HepG2 (cell line): ENCODE data around the gene EPO. TPM values are rescaled to one million over a fixed set of nuclear protein-coding genes. Genes with fewer than 3 reads are reported as not detected.

Experiments
- CHD4 ChIP-seq: fragments of 200-600 bp; sonication (generic); IDR thresholded peaks from 2 replicates; pipeline ENCODE4 v1.7.0; 2017; ENCODE audit warnings: mild to moderate bottlenecking, low read length, borderline replicate concordance
- CREM ChIP-seq, 2 experiments: sonication (generic) in 1 of 2; formaldehyde crosslinking in 1 of 2; IDR thresholded peaks; 2 replicates each; pipeline versions ENCODE4 v1.4.0 to v1.6.1; 2016 to 2020; ENCODE audit warnings: antibody characterized with exemption in 1 of 2, mild to moderate bottlenecking in 1 of 2, missing genetic modification reagents in 1 of 2
- JARID2 ChIP-seq: sonication (generic); formaldehyde crosslinking; IDR thresholded peaks from 2 replicates; pipeline ENCODE4 v1.8.1; 2023; ENCODE audit warnings: missing genetic modification reagents, inconsistent platforms; ENCODE audit not compliant: insufficient replicate concordance
- KLF15 ChIP-seq: sonication (generic); formaldehyde crosslinking; IDR thresholded peaks from 2 replicates; pipeline ENCODE4 v1.8.1; 2023; ENCODE audit warnings: borderline replicate concordance, mild to moderate bottlenecking, inconsistent platforms, missing genetic modification reagents, mixed read lengths
- RAD21 ChIP-seq: fragments of 450-650 bp; formaldehyde crosslinking; IDR thresholded peaks from 2 replicates; pipeline ENCODE4 v1.5.0; 2020; ENCODE audit warnings: mild to moderate bottlenecking
- RNF219 ChIP-seq: sonication (generic); formaldehyde crosslinking; IDR thresholded peaks from 2 replicates; pipeline ENCODE4 v1.5.0; 2020; ENCODE audit warnings: mild to moderate bottlenecking, missing genetic modification reagents
- XBP1 ChIP-seq: sonication (generic); formaldehyde crosslinking; IDR thresholded peaks from 2 replicates; pipeline ENCODE4 v1.5.0; 2020; ENCODE audit warnings: missing genetic modification reagents
- ZFX ChIP-seq: sonication (generic); formaldehyde crosslinking; IDR thresholded peaks from 2 replicates; pipeline ENCODE4 v1.4.0; 2020; ENCODE audit warnings: mild to moderate bottlenecking, low read depth, missing genetic modification reagents, moderate library complexity
- ZNF24 ChIP-seq: fragments of 450-650 bp; IDR thresholded peaks from 2 replicates; pipeline ENCODE4 v1.6.1; 2017; ENCODE audit warnings: antibody characterized with exemption, mild to moderate bottlenecking
- ZNF563 ChIP-seq: sonication (generic); formaldehyde crosslinking; IDR thresholded peaks from 2 replicates; pipeline ENCODE4 v1.8.0; 2022; ENCODE audit warnings: mild to moderate bottlenecking, moderate library complexity, missing genetic modification reagents
- polyA plus RNA-seq, 8 experiments: library from polyadenylated mRNA; depleted of rRNA in 3 of 8; stranded (reverse) in 7 of 8; unstranded in 1 of 8; fragments of >200 nt; fragmentation: Illumina TruSeq in 4 of 8; extraction: Trizol in 4 of 8; gene quantifications; 2 replicates each; pipeline versions ENCODE4 v1.2.1 to v1.2.3, GENCODE V29; 2011 to 2016; ENCODE audit warnings: low read depth in 4 of 8, missing spikeins in 1 of 8, mixed read lengths in 1 of 8; ENCODE audit not compliant: insufficient read depth in 1 of 8
- total RNA-seq, 5 experiments: library from RNA; depleted of rRNA; stranded (reverse); fragments of >200 nt; fragmentation: Illumina TruSeq; extraction: Trizol; gene quantifications; 2 replicates each; pipeline ENCODE4 v1.2.3, GENCODE V29; 2016; ENCODE audit warnings: low read depth in 1 of 5
- TF ChIP-seq, protein P1 (sequence below): sonication (generic); formaldehyde crosslinking; IDR thresholded peaks from 2 replicates; pipeline ENCODE4 v1.5.0; 2020; ENCODE audit warnings: mild to moderate bottlenecking, missing genetic modification reagents
- TF ChIP-seq, protein P2 (sequence below): IDR thresholded peaks from 2 replicates; pipeline ENCODE4 v1.6.1; 2016
- TF ChIP-seq, protein P3 (sequence below): sonication (generic); formaldehyde crosslinking; IDR thresholded peaks from 2 replicates; pipeline ENCODE4 v1.4.0; 2020; ENCODE audit warnings: missing genetic modification reagents, borderline replicate concordance

Gene EPO
- total and polyA plus RNA-seq, 2 of the 13 experiments (the other 11 are each of a cell fraction or from before 2014, with no cell fraction given) = 10.3 to 25.7 TPM

GRCh38 chr7:100691676-100692577, 28.3 kb upstream of the EPO start (continued):
- no peak for TF ChIP-seq XBP1 (CRISPR knock-in tag)
- no peak for TF ChIP-seq KLF15 (CRISPR knock-in tag)
- TF ChIP-seq ZNF24 = no peak
- TF ChIP-seq RNF219 (CRISPR knock-in tag) = no peak
- TF ChIP-seq ZFX = peak; percentile 73
- TF ChIP-seq, protein P1, sequence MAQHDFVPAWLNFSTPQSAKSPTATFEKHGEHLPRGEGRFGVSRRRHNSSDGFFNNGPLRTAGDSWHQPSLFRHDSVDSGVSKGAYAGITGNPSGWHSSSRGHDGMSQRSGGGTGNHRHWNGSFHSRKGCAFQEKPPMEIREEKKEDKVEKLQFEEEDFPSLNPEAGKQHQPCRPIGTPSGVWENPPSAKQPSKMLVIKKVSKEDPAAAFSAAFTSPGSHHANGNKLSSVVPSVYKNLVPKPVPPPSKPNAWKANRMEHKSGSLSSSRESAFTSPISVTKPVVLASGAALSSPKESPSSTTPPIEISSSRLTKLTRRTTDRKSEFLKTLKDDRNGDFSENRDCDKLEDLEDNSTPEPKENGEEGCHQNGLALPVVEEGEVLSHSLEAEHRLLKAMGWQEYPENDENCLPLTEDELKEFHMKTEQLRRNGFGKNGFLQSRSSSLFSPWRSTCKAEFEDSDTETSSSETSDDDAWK (CRISPR knock-in tag) = no peak
- TF ChIP-seq, protein P2, sequence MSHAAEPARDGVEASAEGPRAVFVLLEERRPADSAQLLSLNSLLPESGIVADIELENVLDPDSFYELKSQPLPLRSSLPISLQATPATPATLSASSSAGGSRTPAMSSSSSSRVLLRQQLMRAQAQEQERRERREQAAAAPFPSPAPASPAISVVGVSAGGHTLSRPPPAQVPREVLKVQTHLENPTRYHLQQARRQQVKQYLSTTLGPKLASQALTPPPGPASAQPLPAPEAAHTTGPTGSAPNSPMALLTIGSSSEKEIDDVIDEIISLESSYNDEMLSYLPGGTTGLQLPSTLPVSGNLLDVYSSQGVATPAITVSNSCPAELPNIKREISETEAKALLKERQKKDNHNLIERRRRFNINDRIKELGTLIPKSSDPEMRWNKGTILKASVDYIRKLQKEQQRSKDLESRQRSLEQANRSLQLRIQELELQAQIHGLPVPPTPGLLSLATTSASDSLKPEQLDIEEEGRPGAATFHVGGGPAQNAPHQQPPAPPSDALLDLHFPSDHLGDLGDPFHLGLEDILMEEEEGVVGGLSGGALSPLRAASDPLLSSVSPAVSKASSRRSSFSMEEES (CRISPR knock-in tag) = no peak
- no peak for TF ChIP-seq CHD4
- TF ChIP-seq CREM (IDR thresholded peaks at IDR 0.05) = no peak
- no peak for TF ChIP-seq CREM (CRISPR knock-in tag; IDR thresholded peaks at IDR 0.05)
- TF ChIP-seq ZNF563 (CRISPR knock-in tag) = no peak
- no peak for TF ChIP-seq JARID2
- TF ChIP-seq, protein P3, sequence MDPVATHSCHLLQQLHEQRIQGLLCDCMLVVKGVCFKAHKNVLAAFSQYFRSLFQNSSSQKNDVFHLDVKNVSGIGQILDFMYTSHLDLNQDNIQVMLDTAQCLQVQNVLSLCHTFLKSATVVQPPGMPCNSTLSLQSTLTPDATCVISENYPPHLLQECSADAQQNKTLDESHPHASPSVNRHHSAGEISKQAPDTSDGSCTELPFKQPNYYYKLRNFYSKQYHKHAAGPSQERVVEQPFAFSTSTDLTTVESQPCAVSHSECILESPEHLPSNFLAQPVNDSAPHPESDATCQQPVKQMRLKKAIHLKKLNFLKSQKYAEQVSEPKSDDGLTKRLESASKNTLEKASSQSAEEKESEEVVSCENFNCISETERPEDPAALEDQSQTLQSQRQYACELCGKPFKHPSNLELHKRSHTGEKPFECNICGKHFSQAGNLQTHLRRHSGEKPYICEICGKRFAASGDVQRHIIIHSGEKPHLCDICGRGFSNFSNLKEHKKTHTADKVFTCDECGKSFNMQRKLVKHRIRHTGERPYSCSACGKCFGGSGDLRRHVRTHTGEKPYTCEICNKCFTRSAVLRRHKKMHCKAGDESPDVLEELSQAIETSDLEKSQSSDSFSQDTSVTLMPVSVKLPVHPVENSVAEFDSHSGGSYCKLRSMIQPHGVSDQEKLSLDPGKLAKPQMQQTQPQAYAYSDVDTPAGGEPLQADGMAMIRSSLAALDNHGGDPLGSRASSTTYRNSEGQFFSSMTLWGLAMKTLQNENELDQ (CRISPR knock-in tag) = no peak
- TF ChIP-seq RAD21 (CRISPR knock-in tag) = peak; percentile 73
